Activated CD4-positive, alpha-beta T cell treated with anti-CD3 and anti-CD28 coated beads, Interleukin-2, amount 10 ng/mL, durations not matched to agents 7 days and 5 days (primary cell): ENCODE results near the gene PSG4. TPM values are rescaled to one million over a fixed set of nuclear protein-coding genes. Genes with fewer than 3 reads are reported as not detected.
"Not testable (repeated sequence)": the region's sequence is repeated elsewhere in the genome, so short reads cannot be mapped to it uniquely, and the experiment has no call there.

Experiments used
- CTCF ChIA-PET: fragments of 350-600 bp; sonication (Branson Sonifier 250); formaldehyde crosslinking; loops from one replicate; lab custom pipeline; 2021; ENCODE audit warnings: antibody characterized with exemption; lab: Charles Lee
- POLR2A ChIA-PET: fragments of 350-600 bp; sonication (Branson Sonifier 250); formaldehyde crosslinking; loops from one replicate; lab custom pipeline; 2021; ENCODE audit warnings: antibody characterized with exemption; lab: Charles Lee
- DNase-seq: peaks from one replicate; pipeline ENCODE4 v3.0.0-alpha.2; 2020
- H3K27ac Mint-ChIP-seq: one replicate; pipeline ENCODE4 v1.8.0; 2021; ENCODE audit warnings: mild to moderate bottlenecking, moderate library complexity, mixed read lengths
- H3K27me3 Mint-ChIP-seq: one replicate; pipeline ENCODE4 v1.8.0; 2021; ENCODE audit warnings: mixed read lengths
- H3K36me3 Mint-ChIP-seq: one replicate; pipeline ENCODE4 v1.8.0; 2021; ENCODE audit warnings: low read depth, mixed read lengths
- H3K4me1 Mint-ChIP-seq: one replicate; pipeline ENCODE4 v1.8.0; 2021; ENCODE audit warnings: mixed read lengths
- H3K4me3 Mint-ChIP-seq: one replicate; pipeline ENCODE4 v1.8.0; 2021; ENCODE audit warnings: mild to moderate bottlenecking, moderate library complexity, mixed read lengths
- H3K9me3 Mint-ChIP-seq: one replicate; pipeline ENCODE4 v1.8.0; 2021; ENCODE audit warnings: mixed read lengths
- total RNA-seq, 2 experiments: library from RNA; stranded (reverse); gene quantifications; one replicate each; pipeline ENCODE4 v1.2.3, GENCODE V29; 2021

The PSG4 gene
- total RNA-seq, result not detected

DNA sequence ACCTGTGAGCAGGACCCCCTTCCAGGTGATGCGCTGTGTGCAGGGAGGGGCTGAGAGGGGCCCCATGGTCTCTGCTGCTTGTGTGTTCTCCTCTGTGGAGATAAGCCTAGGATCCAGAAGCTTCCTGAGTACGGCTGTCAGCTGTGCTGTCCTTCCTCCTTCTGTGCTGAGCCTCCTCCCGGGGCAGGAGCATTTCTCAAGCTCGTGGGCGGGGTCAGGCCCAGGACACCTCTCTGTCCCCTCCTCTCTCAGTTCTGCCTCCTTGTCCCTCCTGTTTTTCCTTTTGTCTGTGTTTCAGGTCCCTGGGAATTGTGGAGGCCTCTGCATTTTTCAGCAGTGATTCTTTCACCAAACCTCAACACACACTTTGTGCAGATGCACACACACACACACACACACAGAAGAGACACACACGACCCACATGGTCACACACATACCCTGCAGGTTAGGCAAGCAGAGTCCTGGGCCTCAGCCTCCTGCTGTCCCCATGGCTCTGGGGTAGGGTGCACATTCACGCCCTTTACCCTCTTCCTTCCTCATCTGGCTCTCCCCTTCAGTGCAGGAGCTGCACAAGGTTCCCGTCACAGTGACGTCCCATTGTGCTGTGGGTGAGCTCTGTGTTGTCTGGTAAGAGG lies at the start of gene PSG4:
Gene PSG4 (minus strand): TSS at position 168 of the 635 bp plus-strand sequence. CDS start 102 bp downstream, at position 66.
- H3K4me1 Mint-ChIP-seq, CTCF ChIA-PET, H3K4me3 Mint-ChIP-seq, POLR2A ChIA-PET, H3K27me3 Mint-ChIP-seq, H3K27ac Mint-ChIP-seq, H3K36me3 Mint-ChIP-seq, H3K9me3 Mint-ChIP-seq, DNase-seq: not testable (repeated sequence)

DNA sequence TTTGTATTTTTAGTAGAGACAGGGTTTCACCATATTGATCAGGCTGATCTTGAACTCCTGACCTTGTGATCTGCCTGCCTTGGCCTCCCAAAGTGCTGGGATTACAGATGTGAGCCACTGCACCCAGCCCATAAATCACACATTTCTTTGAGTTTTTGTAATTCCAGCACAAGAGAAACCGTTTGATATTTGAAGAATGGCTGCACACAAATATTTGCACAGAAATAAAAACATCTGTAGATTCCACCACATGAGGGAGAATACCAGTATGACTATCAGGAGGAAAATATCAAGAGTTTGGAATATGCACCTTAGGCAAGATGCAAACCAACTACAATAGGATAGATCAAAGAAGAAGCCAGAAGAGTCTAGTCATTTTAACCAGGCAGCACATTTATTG lies 46.0 kb upstream of the PSG4 start:
- H3K9me3 Mint-ChIP-seq, result peaks cover 12% of the 10 kb centered on the region
- POLR2A ChIA-PET, DNase-seq, H3K27me3 Mint-ChIP-seq, H3K4me1 Mint-ChIP-seq, H3K27ac Mint-ChIP-seq, H3K4me3 Mint-ChIP-seq, CTCF ChIA-PET, H3K36me3 Mint-ChIP-seq: not testable (repeated sequence)

DNA sequence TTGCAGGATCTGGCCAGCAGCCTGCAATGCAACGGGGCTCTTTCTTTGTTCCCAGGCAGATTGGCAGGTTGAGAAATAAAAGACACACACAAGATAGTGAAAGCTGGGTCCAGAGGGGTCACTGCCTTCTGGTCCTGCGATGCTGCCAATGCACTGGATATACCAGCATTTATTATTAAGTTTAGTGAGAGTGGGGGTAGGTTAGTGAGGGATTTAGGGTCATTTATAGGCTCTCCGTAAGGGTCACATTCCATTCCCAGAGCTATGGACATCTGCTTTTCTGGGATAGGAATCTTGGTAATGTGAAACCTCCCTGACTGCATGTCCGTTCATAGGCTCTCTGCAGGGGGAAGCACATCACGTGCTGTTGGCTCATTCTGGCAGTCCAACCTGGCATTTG lies 44.9 kb upstream of the PSG4 start:
- H3K4me1 Mint-ChIP-seq, H3K36me3 Mint-ChIP-seq, H3K4me3 Mint-ChIP-seq, POLR2A ChIA-PET, H3K27ac Mint-ChIP-seq, H3K27me3 Mint-ChIP-seq, DNase-seq, CTCF ChIA-PET: not testable (repeated sequence)
- H3K9me3 Mint-ChIP-seq, result peaks cover 12% of the 10 kb centered on the region

DNA sequence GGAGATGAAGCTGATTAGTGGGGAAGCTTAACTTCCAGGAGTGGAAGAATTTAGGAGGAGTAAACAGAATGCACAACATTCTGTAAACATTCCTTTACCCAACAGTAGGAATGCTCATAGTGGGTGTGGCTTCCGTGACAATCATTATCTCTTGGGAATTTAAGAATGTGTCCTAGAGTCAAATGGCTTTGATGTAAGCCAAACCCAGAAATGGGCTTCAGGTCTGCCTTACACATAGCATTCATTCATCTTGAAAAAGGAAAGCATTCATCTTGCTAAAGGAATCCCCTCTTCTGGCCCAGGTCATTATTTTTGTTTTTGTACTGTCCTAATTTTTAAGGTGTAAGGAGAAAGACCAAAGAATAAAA lies 43.2 kb upstream of the PSG4 start:
- H3K4me1 Mint-ChIP-seq, CTCF ChIA-PET, POLR2A ChIA-PET, DNase-seq, H3K27me3 Mint-ChIP-seq, H3K36me3 Mint-ChIP-seq, H3K4me3 Mint-ChIP-seq, H3K27ac Mint-ChIP-seq: not testable (repeated sequence)
- peaks cover 12% of the 10 kb centered on the region for H3K9me3 Mint-ChIP-seq

DNA sequence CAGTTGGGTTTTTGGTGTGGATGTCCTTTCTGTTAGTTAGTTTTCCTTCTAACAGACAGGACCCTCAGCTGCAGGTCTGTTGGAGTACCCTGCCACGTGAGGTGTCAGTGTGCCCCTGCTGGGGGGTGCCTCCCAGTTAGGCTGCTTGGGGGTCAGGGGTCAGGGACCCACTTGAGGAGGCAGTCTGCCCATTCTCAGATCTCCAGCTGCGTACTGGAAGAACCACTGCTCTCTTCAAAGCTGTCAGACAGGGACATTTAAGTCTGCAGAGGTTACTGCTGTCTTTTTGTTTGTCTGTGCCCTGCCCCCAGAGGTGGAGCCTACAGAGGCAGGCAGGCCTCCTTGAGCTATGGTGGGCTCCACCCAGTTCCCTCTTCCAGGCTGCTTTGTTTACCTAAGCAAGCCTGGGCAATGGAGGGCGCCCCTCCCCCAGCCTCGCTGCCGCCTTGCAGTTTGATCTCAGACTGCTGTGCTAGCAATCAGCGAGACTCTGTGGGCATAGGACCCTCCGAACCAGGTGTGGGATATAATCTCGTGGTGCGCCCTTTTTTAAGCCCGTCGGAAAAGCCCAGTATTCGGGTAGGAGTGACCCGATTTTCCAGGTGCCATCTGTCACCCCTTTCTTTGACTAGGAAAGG lies 41.9 kb upstream of the PSG4 start:
- H3K27ac Mint-ChIP-seq, DNase-seq, H3K27me3 Mint-ChIP-seq, POLR2A ChIA-PET, H3K4me3 Mint-ChIP-seq, H3K36me3 Mint-ChIP-seq, H3K4me1 Mint-ChIP-seq, CTCF ChIA-PET: not testable (repeated sequence)
- peaks cover 12% of the 10 kb centered on the region for H3K9me3 Mint-ChIP-seq

DNA sequence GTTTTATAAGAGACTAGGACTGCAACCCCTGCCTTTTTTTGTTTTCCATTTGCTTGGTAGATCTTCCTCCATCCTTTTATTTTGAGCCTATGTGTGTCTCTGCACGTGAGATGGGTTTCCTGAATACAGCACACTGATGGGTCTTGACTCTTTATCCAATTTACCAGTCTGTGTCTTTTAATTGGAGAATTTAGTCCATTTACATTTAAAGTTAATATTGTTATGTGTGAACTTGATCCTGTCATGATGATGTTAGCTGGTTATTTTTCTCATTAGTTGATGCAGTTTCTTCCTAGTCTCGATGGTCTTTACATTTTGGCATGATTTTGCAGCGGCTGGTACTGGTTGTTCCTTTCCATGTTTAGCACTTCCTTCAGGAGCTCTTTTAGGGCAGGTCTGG lies 40.4 kb upstream of the PSG4 start:
- DNase-seq, H3K4me1 Mint-ChIP-seq, POLR2A ChIA-PET, H3K27me3 Mint-ChIP-seq, H3K27ac Mint-ChIP-seq, H3K4me3 Mint-ChIP-seq, H3K36me3 Mint-ChIP-seq, CTCF ChIA-PET: not testable (repeated sequence)
- H3K9me3 Mint-ChIP-seq, result peaks cover 11% of the 10 kb centered on the region

DNA sequence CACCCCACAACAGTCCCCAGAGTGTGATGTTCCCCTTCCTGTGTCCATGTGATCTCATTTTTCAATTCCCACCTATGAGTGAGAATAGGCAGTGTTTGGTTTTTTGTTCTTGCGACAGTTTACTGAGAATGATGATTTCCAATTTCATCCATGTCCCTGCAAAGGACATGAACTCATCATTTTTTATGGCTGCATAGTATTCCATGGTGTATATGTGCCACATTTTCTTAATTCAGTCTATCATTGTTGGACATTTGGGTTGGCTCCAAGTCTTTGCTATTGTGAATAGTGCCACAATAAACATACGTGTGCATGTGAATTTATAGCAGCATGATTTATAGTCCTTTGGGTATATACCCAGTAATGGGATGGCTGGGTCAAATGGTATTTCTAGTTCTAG lies 36.8 kb upstream of the PSG4 start:
- H3K9me3 Mint-ChIP-seq, POLR2A ChIA-PET, CTCF ChIA-PET, H3K36me3 Mint-ChIP-seq, H3K4me1 Mint-ChIP-seq, H3K27ac Mint-ChIP-seq, H3K27me3 Mint-ChIP-seq, DNase-seq, H3K4me3 Mint-ChIP-seq: not testable (repeated sequence)

DNA sequence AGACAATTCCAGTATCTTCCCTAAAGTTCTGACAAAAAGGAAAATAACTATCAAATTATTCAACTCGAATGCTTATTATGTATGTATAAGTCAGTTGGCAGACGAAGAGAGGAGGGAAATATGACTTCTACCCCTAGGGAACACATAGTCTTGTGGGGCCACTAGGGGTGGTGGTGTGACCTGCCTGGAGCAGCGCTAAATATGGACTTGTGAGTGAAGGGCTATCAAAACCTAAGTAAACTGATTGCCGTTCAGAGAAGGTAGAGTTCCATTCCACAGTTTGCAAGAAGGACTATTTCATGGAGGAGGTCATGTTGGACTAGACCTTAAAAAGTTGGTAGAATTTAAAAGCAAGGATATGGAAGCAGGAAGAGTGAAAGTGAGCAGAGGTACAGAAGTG lies 32.8 kb upstream of the PSG4 start:
- H3K9me3 Mint-ChIP-seq, result peaks cover 11% of the 10 kb centered on the region
- DNase-seq, POLR2A ChIA-PET, H3K4me1 Mint-ChIP-seq, H3K27ac Mint-ChIP-seq, H3K36me3 Mint-ChIP-seq, CTCF ChIA-PET, H3K4me3 Mint-ChIP-seq, H3K27me3 Mint-ChIP-seq: not testable (repeated sequence)

DNA sequence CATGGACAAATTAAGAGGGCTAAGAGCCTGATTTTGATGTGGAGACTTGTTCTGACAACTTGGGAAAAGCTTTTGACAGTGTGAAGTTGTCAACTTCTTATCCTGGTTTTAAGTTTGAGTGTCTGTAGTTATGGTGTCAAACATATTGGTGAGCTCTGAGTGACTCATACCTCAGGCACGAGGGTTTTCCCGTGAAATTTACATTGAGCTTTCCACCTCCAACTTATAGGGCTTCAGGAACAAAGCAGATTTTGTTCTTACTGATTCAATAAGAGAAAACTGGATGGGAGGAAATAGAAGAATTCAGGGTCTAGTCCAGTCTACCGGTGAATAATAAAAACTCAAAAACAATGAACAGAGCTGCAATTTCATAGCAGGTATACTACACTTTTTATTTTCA lies 30.2 kb upstream of the PSG4 start:
- CTCF ChIA-PET, H3K4me1 Mint-ChIP-seq: not testable (repeated sequence)

DNA sequence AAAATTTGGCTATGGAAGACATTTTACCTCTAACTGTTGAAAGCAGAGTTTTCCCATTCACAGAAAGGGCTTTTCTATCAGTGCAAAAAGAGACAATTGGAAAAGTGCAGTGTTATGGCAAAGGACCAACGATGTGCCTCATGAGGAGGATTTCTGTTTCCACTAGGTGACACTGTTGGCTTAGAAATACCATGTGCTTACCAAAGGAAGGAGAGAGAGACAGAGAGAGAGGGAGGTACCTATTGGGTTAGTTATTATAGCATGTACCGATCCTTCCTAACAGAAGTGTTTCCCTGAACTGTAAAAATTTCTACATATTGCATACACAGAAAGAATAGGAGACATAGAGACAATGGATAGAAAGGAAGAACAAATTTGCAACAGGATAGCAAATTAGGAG lies 23.9 kb upstream of the PSG4 start:
- no peak for DNase-seq
- no peak overlapping the region for H3K27ac Mint-ChIP-seq
- H3K9me3 Mint-ChIP-seq, result peaks cover 54% of the 10 kb centered on the region
- no peaks in the 10 kb centered on the region for H3K36me3 Mint-ChIP-seq
- no peak overlapping the region for H3K4me3 Mint-ChIP-seq
- no peaks in the 10 kb centered on the region for H3K27me3 Mint-ChIP-seq
- CTCF ChIA-PET, result no interaction called here
- H3K4me1 Mint-ChIP-seq, result no peaks in the 10 kb centered on the region
- POLR2A ChIA-PET, result no interaction called here

More for the DNA sequence above, 30.2 kb upstream of the PSG4 start:
- H3K4me3 Mint-ChIP-seq, H3K27ac Mint-ChIP-seq, POLR2A ChIA-PET, H3K27me3 Mint-ChIP-seq, H3K36me3 Mint-ChIP-seq, DNase-seq: not testable (repeated sequence)
- peaks cover 18% of the 10 kb centered on the region for H3K9me3 Mint-ChIP-seq

DNA sequence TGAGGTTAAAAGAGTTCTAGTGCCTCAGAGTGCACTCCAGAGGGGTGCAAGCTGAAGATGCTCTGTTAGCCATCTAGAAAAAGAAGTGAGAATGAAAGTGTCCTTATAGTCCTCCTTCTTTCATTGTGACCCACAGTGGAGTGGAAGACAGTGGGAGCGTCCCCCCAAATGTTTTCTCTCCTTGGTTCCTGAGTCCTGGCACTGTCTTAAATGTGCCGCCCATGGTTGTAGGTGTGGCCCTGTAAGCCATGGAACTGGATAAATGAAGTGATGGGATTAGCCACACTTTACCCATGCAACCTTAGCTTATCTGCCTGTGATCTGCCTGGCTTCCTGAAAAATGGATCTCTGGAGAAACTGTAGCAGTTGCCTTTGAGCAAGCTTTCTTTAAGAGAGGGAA lies 23.3 kb upstream of the PSG4 start:
- DNase-seq, H3K27ac Mint-ChIP-seq, H3K36me3 Mint-ChIP-seq, H3K27me3 Mint-ChIP-seq, H3K4me3 Mint-ChIP-seq, H3K4me1 Mint-ChIP-seq, CTCF ChIA-PET, POLR2A ChIA-PET: not testable (repeated sequence)
- peaks cover 52% of the 10 kb centered on the region for H3K9me3 Mint-ChIP-seq

DNA sequence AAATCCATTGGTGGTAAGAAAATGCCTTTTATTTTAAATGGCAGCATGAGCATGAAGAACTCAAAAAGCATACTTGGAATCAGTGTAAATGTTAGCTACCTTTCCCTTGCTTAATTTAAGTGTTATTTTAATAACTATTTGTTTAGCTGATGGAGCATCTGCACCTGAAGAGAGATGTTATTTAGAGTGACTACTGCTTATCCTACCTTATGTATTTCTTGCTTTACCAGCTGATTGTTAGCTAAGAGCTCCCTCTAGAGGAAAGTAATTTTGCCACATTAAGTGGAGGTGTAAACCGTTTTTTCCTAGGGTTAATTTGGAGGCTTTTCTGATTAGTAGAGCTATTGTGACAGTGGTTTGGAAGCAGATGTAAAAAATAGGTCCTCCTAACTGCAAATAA lies 21.5 kb upstream of the PSG4 start:
- H3K36me3 Mint-ChIP-seq, H3K4me3 Mint-ChIP-seq, H3K27ac Mint-ChIP-seq, POLR2A ChIA-PET, DNase-seq, CTCF ChIA-PET, H3K4me1 Mint-ChIP-seq, H3K27me3 Mint-ChIP-seq: not testable (repeated sequence)
- peaks cover 51% of the 10 kb centered on the region for H3K9me3 Mint-ChIP-seq

DNA sequence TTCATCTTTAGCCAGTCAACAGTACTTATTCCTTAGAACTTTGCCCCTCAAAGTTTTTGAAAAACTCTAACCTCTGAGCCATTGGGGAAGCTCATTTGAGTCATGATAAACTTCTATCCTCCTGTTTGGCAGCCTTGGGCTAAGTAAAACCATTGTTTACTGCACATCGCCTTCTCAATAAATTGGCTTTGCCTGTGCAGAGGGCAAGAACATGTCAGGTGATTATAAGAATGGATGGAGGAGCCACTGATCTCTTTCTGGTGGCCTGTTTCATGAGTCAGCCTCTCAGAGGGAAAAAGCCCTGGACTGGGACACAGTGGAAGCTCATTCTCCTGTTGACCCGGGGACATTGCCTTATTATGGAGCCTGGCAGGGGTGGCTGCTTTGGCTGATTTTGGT lies 19.4 kb upstream of the PSG4 start:
- peaks cover 43% of the 10 kb centered on the region for H3K9me3 Mint-ChIP-seq
- no peaks in the 10 kb centered on the region for H3K4me1 Mint-ChIP-seq
- POLR2A ChIA-PET, result no interaction called here

More for the DNA sequence above, 19.4 kb upstream of the PSG4 start:
- H3K27me3 Mint-ChIP-seq, result no peaks in the 10 kb centered on the region
- CTCF ChIA-PET, result no interaction called here
- H3K27ac Mint-ChIP-seq, result no peak overlapping the region
- no peak for DNase-seq
- no peaks in the 10 kb centered on the region for H3K36me3 Mint-ChIP-seq
- H3K4me3 Mint-ChIP-seq, result no peak overlapping the region
